Body of pancreas (tissue), 4 donors: ENCODE results near the gene TMEM235.

Experiments
- POLR2A ChIP-seq, 3 donors: fragments of 450-650 bp; IDR thresholded peaks; one replicate each; pipeline ENCODE4 v1.6.1; 2016; ENCODE audit warnings: antibody characterized with exemption in 3 of 3, mild to moderate bottlenecking in 2 of 3
- TF ChIP-seq, protein P1 (sequence below), 7 experiments: fragments of 450-650 bp in 4 of 7; fragments of 200-600 bp in 3 of 7; sonication (generic) in 3 of 7; IDR thresholded peaks; one replicate each; pipeline ENCODE4 v1.5.1; 2016 to 2019; ENCODE audit warnings: antibody characterized with exemption in 7 of 7

DNA sequence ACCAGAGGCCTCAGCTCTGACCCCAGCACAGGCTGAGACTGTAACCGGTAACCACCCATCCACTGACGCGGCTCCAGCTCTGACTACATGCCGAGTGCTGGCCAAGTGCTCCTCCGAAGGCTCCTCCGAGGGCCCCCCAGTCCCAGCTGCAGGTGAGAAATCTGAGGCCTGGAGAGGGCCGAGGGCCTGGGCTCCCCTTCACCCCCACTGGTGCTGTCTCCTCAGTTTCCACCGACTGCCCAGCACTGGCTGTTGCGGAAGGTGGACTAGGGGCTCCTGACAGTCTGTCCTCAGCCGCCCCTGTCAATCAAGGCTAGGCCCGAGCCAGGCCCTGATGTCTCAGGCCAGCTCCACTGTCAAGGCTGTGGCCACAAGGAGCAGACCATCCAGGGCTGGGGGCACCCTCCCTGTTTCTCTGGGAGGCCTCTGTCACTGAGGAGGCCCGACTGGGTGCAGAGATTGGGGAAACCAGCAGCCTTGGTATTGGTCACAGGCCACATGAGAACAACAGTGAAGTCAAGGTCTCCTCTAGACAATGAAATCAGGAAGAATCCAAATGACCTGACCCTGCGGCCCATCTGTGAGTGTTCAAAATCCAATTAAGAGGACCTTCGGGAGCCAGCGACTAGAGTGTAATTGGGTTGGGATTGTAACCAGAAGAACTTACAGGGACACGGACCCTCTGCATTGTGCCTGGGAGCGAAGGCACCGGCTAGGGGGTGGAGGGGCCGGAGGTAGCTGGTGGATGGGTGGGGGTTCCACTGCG is 5.1 kb downstream of the TMEM235 start:
- TF ChIP-seq, protein P1, sequence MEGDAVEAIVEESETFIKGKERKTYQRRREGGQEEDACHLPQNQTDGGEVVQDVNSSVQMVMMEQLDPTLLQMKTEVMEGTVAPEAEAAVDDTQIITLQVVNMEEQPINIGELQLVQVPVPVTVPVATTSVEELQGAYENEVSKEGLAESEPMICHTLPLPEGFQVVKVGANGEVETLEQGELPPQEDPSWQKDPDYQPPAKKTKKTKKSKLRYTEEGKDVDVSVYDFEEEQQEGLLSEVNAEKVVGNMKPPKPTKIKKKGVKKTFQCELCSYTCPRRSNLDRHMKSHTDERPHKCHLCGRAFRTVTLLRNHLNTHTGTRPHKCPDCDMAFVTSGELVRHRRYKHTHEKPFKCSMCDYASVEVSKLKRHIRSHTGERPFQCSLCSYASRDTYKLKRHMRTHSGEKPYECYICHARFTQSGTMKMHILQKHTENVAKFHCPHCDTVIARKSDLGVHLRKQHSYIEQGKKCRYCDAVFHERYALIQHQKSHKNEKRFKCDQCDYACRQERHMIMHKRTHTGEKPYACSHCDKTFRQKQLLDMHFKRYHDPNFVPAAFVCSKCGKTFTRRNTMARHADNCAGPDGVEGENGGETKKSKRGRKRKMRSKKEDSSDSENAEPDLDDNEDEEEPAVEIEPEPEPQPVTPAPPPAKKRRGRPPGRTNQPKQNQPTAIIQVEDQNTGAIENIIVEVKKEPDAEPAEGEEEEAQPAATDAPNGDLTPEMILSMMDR (IDR thresholded peaks at IDR 0.05): no peak
- no peak for TF ChIP-seq POLR2A (IDR thresholded peaks at IDR 0.05)
